Measurements from ENCODE around the gene CD22.

The CD22 gene

DNA sequence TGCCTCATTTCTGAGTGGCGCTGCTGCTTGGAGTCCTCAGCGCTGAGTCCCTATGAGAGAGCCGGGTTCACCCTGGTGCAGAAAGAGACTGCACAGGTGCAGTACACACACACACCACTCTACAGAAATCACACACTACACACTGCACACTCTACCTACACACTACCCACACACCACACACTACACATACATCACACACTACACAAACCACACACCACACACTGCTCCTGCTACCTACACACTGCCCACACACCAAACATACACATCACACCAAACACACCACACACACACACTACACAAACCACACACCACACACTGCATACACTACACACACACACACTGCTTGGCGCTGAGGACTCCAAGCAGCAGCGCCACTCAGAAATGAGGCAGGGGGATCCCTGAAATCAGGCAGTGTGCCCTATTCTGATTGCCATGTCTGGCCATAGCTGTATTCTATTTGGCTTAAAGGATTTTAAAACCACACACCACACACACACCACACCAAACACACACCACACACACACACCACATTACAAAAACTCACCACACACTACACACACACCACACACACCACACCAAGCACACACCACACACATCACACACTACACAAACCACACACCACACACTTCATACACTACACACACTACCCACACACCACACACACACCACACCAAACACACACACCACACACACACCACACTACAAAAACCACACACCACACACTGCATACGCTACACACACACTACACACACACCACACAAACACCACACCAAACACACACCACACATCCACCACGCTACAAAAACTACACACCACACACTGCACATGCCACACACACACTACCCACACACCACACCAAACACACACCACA, 32.1 kb upstream of the CD22 start:
- no peak for DNase-seq

DNA sequence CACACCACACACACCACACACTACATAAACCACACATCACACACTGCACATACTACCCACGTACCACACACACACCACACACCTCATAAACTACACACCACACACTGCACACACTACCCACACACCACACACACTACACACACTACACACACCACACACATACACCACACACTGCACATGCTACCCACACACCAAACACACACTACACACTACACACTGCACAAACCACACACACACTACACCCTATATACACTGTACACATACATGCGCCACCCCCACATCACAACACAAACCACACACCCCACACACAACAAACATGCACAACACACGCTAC, 31.5 kb upstream of the CD22 start:
- DNase-seq, result no peak

DNA sequence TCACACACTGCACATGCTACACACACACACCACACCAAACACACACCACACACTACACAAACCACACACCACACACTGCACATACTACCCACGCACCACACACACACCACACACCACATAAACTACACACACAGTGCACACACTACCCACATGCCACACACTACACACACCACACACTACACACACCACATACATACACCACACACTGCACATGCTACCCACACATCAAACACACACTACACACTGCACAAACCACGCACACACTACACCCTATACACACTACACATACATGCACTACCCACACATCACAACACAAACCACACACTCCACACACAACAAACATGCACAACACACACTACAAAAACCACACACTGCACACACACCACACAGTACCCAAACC, 31.1 kb upstream of the CD22 start:
- DNase-seq, result no peak

DNA sequence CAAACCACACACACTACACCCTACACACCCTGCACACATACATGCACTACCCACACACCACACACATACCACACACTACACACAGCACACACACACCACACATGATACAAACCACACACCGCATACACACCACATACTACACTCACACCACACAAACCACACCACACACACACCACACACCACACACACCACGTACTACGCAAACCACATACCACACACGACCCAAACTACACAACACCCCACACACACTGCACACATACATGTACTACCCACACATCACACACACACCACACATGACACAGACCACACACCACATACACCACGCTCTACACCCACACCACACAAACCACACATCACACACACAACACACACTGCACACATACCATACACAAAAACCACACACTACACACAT, 30.4 kb upstream of the CD22 start:
- no peak for DNase-seq

DNA sequence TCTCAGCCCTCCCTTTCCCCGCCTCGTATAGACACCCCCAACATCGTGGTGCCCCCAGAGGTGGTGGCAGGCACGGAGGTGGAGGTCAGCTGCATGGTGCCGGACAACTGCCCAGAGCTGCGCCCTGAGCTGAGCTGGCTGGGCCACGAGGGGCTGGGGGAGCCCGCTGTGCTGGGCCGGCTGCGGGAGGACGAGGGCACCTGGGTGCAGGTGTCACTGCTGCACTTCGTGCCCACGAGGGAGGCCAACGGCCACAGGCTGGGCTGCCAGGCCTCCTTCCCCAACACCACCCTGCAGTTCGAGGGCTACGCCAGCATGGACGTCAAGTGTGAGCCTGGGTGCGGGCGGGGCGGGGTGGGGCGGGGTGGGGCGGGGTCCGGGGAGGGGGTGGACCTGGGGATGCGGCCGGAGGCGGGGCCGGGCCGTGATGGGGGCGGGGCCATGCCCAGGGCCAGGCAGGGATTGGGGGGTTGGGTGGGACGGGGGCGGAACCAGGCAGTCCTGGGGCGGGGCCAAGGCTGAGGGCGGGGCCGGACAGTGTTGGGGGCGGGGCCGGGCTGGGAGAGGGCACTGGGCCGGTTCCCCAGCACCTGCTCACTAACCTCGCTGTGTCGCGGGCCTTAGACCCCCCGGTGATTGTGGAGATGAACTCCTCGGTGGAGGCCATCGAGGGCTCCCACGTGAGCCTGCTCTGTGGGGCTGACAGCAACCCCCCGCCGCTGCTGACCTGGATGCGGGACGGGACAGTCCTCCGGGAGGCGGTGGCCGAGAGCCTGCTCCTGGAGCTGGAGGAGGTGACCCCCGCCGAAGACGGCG, 29.3 kb upstream of the CD22 start:
- no peak for DNase-seq

DNA sequence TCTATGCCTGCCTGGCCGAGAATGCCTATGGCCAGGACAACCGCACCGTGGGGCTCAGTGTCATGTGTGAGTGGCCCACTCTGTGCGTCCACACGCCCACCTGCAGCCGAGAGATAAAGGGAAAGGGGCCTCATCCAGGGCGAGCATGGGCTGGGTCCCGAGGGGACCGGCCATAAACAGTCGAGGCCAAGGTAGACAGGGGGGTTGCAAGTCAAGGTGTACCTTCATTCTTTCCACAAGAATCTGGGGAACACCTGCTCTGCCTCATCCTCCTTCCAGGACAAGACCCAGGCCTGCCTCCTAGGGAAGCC, 28.7 kb upstream of the CD22 start:
- DNase-seq, result no peak

DNA sequence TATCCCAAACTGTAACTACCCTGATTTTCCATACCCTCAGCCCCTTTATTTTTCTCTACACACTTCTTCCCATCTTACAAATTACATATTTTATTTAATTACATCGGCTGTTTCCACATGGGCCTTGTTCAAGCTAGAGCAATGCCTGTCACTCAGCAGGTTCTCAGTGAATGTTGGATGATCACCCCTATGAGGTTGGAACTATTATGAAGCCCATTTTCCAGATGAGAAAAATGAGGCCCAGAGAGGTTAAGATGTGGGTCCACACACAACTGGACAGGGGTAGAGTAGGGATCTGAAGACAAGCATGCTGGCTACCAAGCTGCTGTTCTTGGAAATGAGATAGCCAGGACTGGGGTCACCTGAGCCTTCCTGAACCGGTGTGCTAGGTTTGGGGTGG, 27.0 kb upstream of the CD22 start:
- DNase-seq, result no peak

DNA sequence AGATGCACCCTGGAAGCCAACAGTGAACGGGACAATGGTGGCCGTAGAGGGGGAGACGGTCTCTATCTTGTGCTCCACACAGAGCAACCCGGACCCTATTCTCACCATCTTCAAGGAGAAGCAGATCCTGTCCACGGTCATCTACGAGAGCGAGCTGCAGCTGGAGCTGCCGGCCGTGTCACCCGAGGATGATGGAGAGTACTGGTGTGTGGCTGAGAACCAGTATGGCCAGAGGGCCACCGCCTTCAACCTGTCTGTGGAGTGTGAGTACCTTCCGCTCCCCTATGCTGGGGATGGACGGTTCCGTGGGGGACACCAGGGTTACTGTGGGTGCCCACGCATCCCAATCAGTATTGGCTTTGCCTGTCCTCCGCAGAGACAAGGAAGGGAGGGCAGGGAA, 26.5 kb upstream of the CD22 start:
- no peak for DNase-seq

DNA sequence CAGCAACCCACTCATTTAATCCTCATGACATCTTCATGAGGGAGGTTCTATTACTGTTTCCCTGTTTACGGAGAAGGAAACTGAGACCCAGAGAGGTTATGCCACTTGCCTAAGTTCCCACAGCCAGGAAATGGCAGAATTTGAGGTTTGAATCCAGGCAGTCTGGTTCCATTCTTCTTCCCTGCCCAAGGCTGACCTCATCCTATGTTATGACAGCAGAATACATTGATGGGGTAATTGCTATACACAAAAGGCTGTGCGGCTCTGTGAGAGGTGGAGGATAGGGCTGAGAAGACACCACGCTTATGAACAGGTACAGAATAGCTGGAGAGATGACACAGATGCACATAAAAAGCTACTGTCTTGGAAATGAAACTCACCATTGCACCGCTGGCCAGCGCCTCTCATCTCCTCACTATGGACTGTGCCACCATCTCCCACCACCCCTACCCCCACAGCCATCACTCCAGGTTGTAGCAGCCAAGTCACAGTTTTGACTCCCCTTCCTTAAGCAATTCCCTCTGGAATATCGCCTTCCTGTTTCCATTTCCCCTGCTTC, 25.6 kb upstream of the CD22 start:
- DNase-seq, result no peak

DNA sequence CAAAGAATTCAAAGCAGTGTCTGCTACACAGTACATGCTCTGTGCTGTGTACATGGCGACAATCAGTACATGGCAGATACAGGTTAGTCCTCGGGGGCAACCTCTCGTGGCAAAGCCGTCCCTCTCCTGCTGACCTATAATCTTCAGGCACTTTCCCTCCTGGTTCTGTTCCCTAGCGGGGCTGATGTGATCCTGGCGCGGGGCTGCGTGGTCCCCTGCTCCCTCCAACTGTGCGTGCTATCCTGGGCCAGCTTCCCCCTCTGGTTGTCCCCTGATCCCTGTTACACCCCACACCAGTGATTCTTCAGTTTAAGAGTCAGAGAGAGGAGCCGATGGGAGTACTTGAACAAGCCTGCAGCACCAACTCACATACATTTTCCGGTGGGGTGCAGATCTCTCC, 25.0 kb upstream of the CD22 start:
- no peak for DNase-seq

DNA sequence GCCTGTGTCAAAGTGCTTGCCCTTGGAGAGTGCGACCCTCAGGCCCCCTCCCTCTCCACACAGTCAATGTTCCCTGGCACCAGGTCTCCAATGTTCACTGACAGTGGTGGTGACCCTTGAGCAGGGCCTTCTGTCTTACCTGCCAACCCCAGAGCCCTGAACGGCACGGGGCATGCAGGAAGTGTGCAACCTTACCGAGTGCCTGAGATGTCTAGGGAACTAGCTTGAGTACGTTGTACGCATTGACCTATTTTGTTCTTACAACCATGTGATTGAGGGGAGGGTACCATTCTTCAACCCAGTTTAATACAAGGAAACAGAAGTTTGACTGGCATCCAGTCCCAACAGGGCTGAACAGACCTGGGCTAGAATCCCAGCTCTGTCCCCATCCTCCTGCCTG, 23.8 kb upstream of the CD22 start:
- DNase-seq, result no peak

DNA sequence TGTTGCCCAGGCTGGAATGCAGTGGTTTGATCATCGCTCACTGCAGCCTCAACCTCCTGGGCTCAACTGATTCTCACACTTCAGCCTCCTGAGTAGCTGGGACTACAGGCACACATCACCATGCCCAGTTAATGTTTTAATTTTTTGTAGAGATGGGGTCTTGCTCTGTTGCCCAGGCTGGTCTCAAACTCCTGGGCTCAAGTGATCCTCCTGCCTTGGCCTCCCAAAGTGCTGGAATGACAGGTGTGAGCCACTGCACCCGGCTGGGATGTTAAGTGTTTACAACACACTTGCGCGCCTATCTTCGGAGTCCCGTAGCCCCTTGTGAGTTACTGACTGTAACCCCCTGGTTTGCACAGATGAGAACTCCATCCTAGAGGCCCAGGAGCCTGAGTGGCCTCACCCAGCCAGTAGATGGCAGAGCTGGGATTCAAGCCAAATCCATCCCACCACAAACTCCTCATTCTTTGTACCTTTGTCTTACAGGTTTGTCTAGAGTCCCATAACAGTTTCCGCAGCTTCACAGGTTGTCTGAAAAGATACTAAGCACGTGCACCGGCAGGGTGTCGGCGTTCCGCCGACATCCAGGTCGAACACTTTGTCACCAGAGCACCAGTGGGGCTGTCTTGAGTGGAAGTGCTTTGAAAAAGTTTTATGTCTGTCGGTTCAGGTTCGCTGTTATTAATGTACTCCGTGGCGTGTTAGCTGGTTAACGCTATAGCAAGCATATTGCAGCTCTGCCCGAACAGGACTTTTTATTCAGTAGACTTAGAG, 22.3 kb upstream of the CD22 start:
- DNase-seq, result no peak

DNA sequence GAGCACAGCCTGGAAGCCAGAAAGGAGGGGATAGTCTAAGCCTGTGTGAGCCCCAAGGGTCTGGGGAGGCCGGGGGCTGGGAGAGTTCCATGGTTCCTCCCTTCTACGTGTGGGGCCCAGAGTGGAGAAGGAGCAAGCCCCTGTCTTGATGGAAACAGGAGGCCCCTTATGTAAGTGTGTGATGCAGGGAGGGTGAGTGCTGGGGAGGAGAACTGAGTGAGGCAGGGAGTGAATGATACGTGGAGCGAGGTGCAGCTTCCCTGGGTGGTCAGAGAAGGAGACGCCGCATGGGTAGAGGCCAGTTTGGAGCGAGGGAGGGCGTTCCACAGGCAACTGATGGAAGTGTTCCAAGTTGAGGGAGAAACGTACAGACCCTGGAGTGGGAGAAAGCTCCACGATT, 21.1 kb upstream of the CD22 start:
- no peak for DNase-seq

DNA sequence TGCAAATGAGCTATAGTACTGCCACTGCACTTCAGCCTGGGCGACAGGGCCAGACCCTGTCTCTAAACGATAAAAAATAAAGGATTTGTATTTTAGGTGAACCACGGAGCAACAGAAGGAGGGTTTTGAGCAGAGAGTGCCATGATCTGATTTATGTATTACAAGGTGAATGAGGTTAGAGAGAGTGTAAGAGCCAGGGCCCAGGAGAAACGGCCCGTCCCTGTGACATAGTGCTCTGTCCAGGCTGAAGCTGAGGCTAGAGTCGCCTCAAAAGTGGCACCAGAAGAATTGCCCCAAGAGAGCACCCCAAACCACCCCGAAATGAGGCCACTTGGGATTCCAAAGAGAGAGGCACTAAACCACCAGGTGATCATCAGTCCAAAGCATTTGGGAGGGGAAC, 20.1 kb upstream of the CD22 start:
- DNase-seq, result no peak

DNA sequence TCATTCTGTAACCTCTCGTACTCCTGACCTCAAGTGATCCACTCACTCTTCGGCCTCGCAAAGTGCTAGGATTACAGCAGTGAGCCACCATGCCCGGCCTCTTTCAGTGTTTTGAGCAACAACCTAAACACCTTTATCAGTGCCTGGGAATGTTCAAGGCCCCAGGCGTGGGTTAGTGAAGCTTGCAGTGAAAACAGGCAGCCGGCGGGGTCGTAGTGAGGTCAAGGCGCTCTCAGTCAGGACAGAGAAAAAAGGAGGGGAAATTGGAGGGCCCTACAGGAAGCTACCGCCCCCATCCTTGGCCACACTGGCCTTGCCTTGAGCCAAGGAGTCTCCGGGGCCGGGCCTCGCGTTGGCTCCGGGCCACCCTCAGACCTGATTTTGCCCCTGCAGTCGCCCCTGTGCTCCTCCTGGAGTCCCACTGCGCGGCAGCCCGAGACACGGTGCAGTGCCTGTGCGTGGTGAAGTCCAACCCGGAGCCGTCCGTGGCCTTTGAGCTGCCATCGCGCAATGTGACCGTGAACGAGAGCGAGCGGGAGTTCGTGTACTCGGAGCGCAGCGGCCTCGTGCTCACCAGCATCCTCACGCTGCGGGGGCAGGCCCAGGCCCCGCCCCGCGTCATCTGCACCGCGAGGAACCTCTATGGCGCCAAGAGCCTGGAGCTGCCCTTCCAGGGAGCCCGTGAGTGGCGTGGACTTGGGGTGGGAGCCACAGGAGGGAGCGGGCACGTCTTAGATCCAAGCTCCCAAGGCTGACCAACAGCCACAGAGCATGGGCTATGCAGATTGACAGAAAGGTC, 19.3 kb upstream of the CD22 start:
- no peak for DNase-seq

DNA sequence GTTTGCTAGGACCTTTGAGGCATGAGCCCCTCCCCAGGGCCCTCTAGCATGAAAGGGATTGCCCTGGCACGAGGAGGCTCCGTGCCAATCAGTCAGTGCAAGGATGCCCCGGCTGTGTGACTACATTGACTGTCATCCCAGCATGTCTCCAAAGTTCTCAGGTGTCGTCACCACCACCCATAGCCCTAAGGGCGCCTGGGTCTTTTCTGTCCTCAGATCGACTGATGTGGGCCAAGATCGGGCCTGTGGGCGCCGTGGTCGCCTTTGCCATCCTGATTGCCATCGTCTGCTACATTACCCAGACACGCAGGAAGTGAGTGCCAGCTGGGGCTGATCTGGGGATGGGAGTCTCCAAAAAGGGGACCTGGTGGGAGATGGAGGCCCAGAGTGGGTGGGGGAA, 18.7 kb upstream of the CD22 start:
- DNase-seq, result no peak

DNA sequence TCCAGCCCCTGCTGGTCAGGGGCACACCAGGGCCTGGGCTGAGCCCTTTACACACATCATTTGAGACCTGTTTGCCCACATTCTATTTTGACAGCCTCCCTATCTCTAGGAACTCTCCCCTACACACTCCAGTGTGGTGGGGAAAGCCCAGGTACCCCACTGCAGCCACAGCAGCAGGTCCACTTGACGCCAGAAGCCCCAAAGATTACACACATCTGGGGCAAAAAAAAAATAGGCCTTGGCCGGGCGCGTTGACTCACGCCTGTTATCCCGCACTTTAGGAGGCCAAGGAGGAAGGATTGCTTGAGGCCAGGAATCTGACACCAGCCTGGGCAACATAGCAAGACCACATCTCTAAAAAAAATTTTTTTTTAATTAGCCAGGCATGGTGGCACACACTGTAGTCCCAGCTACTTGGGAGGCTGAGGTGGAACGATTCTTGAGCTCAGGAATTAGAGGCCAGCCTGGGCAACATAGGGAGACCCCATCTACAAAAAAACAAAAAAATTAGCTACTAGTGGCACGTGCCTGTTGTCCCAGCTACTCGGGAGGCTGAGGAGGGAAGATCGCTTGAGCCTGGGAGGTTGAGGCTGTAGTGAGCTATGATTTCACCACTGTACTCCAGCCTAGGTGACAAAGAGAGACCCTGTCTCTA, 18.0 kb upstream of the CD22 start:
- no peak for DNase-seq

DNA sequence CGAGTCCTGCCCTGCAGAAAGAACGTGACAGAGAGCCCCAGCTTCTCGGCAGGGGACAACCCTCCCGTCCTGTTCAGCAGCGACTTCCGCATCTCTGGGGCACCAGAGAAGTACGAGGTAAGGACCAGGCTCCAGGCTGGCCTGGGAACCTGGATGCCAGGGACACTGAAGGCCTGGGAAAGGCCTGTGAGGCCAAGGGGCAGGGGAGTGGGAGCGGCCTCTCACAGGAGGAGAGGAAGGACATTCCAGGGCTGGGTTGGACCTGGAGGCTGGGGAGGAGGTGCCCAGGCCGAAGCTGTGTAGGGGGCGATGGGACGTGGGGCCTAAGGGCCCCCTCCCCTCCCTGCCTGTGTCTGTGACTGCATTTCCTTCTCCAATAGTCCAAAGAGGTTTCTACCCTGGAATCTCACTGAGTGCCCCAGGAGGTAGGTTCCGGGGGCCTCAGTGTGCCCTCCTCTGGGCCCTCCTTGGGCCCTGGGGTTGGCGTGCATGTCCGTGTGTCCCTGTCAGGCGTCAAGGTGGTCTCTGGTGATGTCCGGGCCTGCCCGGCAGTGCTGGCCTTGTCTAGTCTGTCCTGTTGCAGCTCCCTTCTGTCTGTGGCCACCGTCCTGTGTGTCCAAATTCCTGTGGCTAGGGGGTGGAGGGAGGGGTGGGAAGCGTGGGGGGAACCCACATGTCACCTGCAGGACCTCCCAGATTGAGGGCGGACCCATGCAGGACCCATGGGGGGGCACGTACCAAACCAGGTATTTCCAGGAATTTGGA, 16.9 kb upstream of the CD22 start:
- DNase-seq, result no peak

DNA sequence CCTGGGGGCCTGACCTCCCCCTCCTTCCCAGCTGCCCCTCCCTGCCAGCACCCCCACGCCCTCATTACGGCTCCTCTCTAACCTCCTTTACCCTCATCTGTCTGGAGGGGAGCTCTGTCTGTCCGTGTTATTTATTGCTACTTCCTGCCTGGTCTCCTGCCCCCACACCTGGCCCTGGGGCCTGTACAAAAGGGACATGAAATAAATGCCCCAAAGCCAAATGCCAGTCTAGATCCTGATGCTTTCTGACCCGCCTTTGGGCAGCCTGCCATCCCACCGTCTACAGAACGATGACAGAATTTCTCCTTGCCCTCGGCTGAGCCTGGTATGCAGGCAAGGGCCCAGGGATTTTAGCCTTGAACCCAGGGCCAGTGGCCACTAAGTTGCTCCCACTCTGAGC, 15.4 kb upstream of the CD22 start:
- no peak for DNase-seq

DNA sequence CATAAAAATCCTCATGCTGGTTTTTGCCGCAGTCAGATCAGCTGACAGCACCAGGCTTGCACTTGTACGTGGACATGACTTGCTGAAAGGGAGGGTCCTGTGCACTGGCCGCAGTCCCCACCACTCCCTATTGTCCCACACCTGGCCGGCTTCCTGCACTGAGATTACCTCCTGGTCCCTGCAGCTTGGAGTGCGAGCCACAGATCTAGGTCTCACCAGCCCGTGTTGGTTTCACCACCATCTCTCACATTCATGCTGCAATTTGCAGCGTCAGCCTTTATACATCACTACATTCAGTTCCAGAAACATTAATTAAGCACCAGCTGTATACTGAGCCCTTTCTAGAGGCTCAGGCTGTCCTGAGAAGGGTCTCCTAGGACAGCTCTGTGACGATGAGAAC, 15.0 kb upstream of the CD22 start:
- no peak for DNase-seq

DNA sequence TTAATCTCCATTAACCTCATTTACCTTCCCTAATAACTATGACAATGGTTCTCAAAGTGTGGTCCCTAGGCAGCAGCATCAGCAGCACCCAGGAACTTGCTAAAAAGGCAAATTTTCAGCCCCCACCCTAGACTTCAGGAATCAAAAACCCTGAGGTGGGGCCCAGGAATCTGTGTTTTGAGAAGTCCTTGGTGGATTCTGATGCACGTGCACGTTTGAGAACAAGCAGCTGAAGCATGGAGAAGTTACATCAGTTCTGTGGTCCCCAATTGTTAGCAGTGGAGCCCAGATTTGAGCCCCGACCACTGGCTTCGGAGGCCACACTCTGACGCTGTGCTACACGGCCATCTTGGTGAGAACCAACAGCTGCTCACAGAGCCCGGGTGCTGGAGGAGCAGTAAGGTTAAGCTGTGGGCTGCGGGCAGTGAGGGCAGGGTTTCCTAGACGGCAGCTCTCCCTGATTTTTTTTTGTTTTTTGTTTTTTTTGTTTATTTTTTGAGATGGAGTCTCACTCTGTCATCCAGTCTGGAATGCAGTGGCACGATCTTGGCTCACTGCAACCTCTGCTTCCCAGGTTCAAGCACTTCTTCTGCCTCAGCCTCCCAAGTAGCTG, 14.0 kb upstream of the CD22 start:
- no peak for DNase-seq

All from fibroblast of skin of right biceps (primary cell).